Tibial nerve (tissue), 4 donors: ENCODE measurements around the gene CNGA3.

Experiments used
- CTCF ChIP-seq, 5 experiments: fragments of 200-600 bp in 3 of 5; fragments of 450-650 bp in 2 of 5; sonication (generic) in 3 of 5; IDR thresholded peaks; one replicate each; pipeline ENCODE4 v1.5.1; 2016 to 2019; ENCODE audit warnings: antibody characterized with exemption in 5 of 5, mild to moderate bottlenecking in 3 of 5, moderate library complexity in 2 of 5
- EP300 ChIP-seq, 2 donors: sonication (generic); formaldehyde crosslinking; IDR thresholded peaks; one replicate each; pipeline ENCODE4 v1.6.1; 2017; ENCODE audit warnings: antibody characterized with exemption in 2 of 2, mild to moderate bottlenecking in 1 of 2

GRCh38 chr2:98359986-98360385 lies 13.7 kb downstream of the CNGA3 start:
- TF ChIP-seq EP300 (IDR thresholded peaks at IDR 0.05) (no peak), CTCF (IDR thresholded peaks at IDR 0.05) (no peak)
